Osteoblast (primary cell): ENCODE measurements around the gene C3orf70. TPM values are rescaled to one million over a fixed set of nuclear protein-coding genes. Genes with fewer than 3 reads are reported as not detected.

Experiments
- DNase-seq: peaks from one replicate; pipeline ENCODE4 v3.0.0; 2011; ENCODE audit warnings: low spot score, mixed read lengths; ENCODE audit not compliant: insufficient read length; ENCODE audit errors: missing footprints
- H2AFZ ChIP-seq: 2 replicates; pipeline ENCODE4 v1.6.0; 2011; ENCODE audit warnings: mild to moderate bottlenecking, low read length
- H3K27ac ChIP-seq: 2 replicates; pipeline ENCODE4 v1.5.1; 2011; ENCODE audit warnings: mild to moderate bottlenecking, low read depth, low read length, moderate library complexity
- H3K27me3 ChIP-seq: 2 replicates; pipeline ENCODE4 v1.6.0; 2012; ENCODE audit warnings: mild to moderate bottlenecking, control low read depth, inconsistent platforms, low read length, moderate library complexity; ENCODE audit not compliant: insufficient read depth
- H3K36me3 ChIP-seq: 2 replicates; pipeline ENCODE4 v1.5.1; 2011; ENCODE audit warnings: mild to moderate bottlenecking, low read length, control low read depth, moderate library complexity; ENCODE audit not compliant: insufficient read depth
- H3K4me1 ChIP-seq: 2 replicates; pipeline ENCODE4 v1.5.1; 2011; ENCODE audit warnings: mild to moderate bottlenecking, low read length, control low read depth, moderate library complexity; ENCODE audit not compliant: insufficient read depth
- H3K4me2 ChIP-seq: 2 replicates; pipeline ENCODE4 v1.6.0; 2011; ENCODE audit warnings: mild to moderate bottlenecking, low read length; ENCODE audit not compliant: insufficient read depth
- H3K4me3 ChIP-seq: fragments of 200-600 bp; sonication (generic); 3 replicates; pipeline ENCODE4 v1.5.1; 2012; ENCODE audit warnings: mild to moderate bottlenecking, low read length, inconsistent platforms; ENCODE audit not compliant: insufficient read depth
- H3K79me2 ChIP-seq: 2 replicates; pipeline ENCODE4 v1.6.0; 2012; ENCODE audit warnings: mild to moderate bottlenecking, low read length, control low read depth, inconsistent platforms; ENCODE audit not compliant: insufficient read depth
- H3K9me3 ChIP-seq: 2 replicates; pipeline ENCODE4 v1.5.1; 2011; ENCODE audit warnings: low read depth, low read length, control low read depth
- H4K20me1 ChIP-seq: 2 replicates; pipeline ENCODE4 v1.6.0; 2012; ENCODE audit warnings: mild to moderate bottlenecking, low read length, control low read depth; ENCODE audit not compliant: insufficient read depth
- CTCF ChIP-seq: IDR thresholded peaks from 2 replicates; pipeline ENCODE4 v1.5.1; 2011; ENCODE audit warnings: mild to moderate bottlenecking, low read depth, low read length, moderate library complexity; ENCODE audit errors: extremely low read depth
- total RNA-seq: library from RNA; depleted of rRNA; stranded (reverse); fragments of >200 nt; gene quantifications from 2 replicates; pipeline ENCODE4 v1.2.3, GENCODE V29; 2012

C3orf70 gene
- total RNA-seq, 1 donor: 1.4 TPM

- DNase-seq: no peak
Observed at GRCh38 chr3:185037801-185038200, 115.1 kb downstream of the C3orf70 start.

GRCh38 chr3:185030951-185031350 is 121.9 kb downstream of the C3orf70 start:
- H3K4me3 ChIP-seq: no peak overlapping the region
- no peaks in the 10 kb centered on the region for H3K4me1 ChIP-seq
- no peaks in the 10 kb centered on the region for H3K36me3 ChIP-seq
- no peak for DNase-seq
- no peak for TF ChIP-seq CTCF
- no peak overlapping the region for H3K27ac ChIP-seq
- no peak overlapping the region for H3K4me2 ChIP-seq
- H3K9me3 ChIP-seq: no peaks in the 10 kb centered on the region
- H3K79me2 ChIP-seq: no peaks in the 10 kb centered on the region
- H2AFZ ChIP-seq: no peak overlapping the region
- no peaks in the 10 kb centered on the region for H4K20me1 ChIP-seq
- no peaks in the 10 kb centered on the region for H3K27me3 ChIP-seq

More at GRCh38 chr3:185037801-185038200, 115.1 kb downstream of the C3orf70 start:
- Histone ChIP-seq H2AFZ (no peak overlapping the region), H3K4me2 (no peak overlapping the region), H3K36me3 (no peaks in the 10 kb centered on the region), H4K20me1 (no peaks in the 10 kb centered on the region), H3K4me3 (no peak overlapping the region), H3K4me1 (no peaks in the 10 kb centered on the region), H3K9me3 (no peaks in the 10 kb centered on the region), H3K79me2 (no peaks in the 10 kb centered on the region), H3K27ac (no peak overlapping the region), H3K27me3 (no peaks in the 10 kb centered on the region)
- TF ChIP-seq CTCF: no peak

GRCh38 chr3:185030399-185030798 is 122.5 kb downstream of the C3orf70 start:
- TF ChIP-seq CTCF: no peak
- H3K9me3 ChIP-seq: no peaks in the 10 kb centered on the region
- no peak overlapping the region for H3K4me3 ChIP-seq
- no peak overlapping the region for H2AFZ ChIP-seq
- no peaks in the 10 kb centered on the region for H3K27me3 ChIP-seq
- no peak for DNase-seq
- H3K36me3 ChIP-seq: no peaks in the 10 kb centered on the region
- H3K27ac ChIP-seq: no peak overlapping the region
- no peaks in the 10 kb centered on the region for H3K79me2 ChIP-seq
- no peaks in the 10 kb centered on the region for H4K20me1 ChIP-seq
- no peaks in the 10 kb centered on the region for H3K4me1 ChIP-seq
- no peak overlapping the region for H3K4me2 ChIP-seq

GRCh38 chr3:185029086-185029485 is 123.8 kb downstream of the C3orf70 start:
- H3K4me3 ChIP-seq: no peak overlapping the region
- no peaks in the 10 kb centered on the region for H3K9me3 ChIP-seq
- H4K20me1 ChIP-seq: no peaks in the 10 kb centered on the region
- no peak overlapping the region for H2AFZ ChIP-seq
- no peaks in the 10 kb centered on the region for H3K4me1 ChIP-seq
- no peak overlapping the region for H3K27ac ChIP-seq
- H3K4me2 ChIP-seq: no peak overlapping the region
- TF ChIP-seq CTCF: no peak
- DNase-seq: no peak
- no peaks in the 10 kb centered on the region for H3K36me3 ChIP-seq
- H3K27me3 ChIP-seq: no peaks in the 10 kb centered on the region
- no peaks in the 10 kb centered on the region for H3K79me2 ChIP-seq
